ENCODE measurements around the gene KBTBD2. TPM values are rescaled to one million over a fixed set of nuclear protein-coding genes. Genes with fewer than 3 reads are reported as not detected.
A peak's percentile ranks its signal among the peaks of the same experiment; 100 is the strongest.
"Not testable (repeated sequence)": the region's sequence is repeated elsewhere in the genome, so short reads cannot be mapped to it uniquely, and the experiment has no call there.

KBTBD2 gene
- 10 to 100 TPM; 47.1 to 66.1 (median 60.6) TPM for polyA plus RNA-seq (ENCODE audit: insufficient read length in 4 of 4)

GRCh38 chr7:32891043-32891799, at the start of gene KBTBD2:
Gene KBTBD2 (minus strand): TSS chr7:32891760. CDS start chr7:32879604, 12,156 bp downstream.
- DNase-seq (ENCODE audit: low read depth in 4 of 4, low spot score in 3 of 4) = peak; percentile 53 to 78 (median 72)

DNA sequence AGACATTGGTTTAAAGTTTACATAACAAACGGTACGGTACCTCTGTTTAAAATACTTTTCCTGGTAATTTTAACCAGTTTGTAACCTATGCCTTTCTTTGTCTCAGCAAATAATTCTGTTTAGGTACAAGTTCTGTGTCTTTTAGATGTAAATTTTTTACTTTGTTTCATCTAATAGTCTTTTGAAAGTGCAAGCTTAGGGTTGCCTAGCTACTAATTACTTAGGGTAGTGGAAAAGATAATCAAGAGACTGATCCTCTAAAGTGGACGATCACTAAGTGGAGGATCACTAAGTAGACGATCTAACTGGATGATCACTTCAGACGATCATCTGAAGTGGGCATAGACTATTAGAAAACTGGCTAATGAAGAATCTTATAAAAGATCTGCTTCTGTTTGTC, 49.6 kb upstream of the KBTBD2 start:
- DNase-seq (ENCODE audit: low read depth in 4 of 4, low spot score in 3 of 4) = no peak

DNA sequence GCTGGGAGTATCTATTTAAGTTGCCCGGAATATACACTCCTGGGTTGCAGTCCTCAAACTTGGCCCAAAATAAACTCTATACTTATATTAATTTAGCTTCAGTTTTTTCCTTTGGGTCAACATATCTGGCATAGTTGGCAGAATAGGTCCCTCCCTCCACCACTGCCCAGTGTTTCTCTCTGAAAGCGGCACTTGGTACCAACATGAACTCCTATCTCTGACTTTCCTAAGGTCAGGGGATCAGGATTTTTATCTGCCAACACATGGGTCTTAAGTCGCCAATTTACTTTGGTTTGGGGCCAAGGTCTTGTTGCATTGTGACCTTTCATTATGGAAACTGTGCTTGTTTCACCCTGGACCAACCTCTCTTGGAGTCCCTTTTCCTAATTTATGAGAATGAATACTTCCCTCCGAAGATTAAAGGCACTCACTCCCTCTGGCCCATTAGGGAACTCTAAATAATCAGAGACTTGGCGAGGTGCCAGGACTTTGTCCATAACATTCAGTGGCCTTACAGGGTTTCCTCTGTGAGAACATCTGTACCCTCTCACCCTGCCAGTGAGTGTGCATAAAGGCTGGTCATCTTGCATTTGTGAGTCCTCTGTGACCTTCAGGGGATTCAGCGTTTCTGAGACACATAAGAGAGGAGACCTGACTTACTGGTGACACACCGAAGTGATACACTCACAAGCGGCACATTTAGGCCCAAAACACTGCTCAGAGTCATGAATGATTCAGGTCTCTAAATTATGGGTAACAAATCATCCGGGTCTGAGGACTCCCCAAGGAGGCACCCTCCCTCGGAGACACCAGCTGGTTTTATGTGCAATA, 46.0 kb upstream of the KBTBD2 start:
- peak in 3 of 4 donors; percentile 33 to 57 (median 34) for DNase-seq (ENCODE audit: low read depth in 4 of 4, low spot score in 3 of 4)

- DNase-seq (ENCODE audit: low read depth in 4 of 4, low spot score in 3 of 4) = no peak
These were observed 45.1 kb upstream of the KBTBD2 start for GRCh38 chr7:32936689-32937088.

GRCh38 chr7:32935558-32935957, 44.0 kb upstream of the KBTBD2 start:
- no peak for DNase-seq (ENCODE audit: low read depth in 4 of 4, low spot score in 3 of 4)

DNA sequence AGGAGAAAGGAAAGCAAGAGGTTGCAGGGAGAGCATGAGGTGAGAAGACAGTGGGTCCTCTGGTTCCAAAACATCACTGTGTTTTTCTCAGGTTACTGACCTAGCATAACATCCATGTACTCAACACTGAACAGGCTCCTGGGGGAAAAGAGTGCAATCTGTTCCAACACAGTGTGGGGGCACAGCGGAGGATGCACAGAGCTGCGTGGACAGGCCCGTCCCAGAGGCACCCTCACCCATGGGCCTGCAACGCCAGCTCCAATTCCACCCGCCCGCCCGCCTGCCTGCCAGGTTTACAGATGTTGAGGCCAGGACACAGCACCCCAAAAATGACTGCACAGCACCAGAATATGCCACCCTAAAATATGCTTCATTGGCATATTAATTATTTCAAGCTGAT, 38.8 kb upstream of the KBTBD2 start:
- no peak for DNase-seq (ENCODE audit: low read depth in 4 of 4, low spot score in 3 of 4)

DNA sequence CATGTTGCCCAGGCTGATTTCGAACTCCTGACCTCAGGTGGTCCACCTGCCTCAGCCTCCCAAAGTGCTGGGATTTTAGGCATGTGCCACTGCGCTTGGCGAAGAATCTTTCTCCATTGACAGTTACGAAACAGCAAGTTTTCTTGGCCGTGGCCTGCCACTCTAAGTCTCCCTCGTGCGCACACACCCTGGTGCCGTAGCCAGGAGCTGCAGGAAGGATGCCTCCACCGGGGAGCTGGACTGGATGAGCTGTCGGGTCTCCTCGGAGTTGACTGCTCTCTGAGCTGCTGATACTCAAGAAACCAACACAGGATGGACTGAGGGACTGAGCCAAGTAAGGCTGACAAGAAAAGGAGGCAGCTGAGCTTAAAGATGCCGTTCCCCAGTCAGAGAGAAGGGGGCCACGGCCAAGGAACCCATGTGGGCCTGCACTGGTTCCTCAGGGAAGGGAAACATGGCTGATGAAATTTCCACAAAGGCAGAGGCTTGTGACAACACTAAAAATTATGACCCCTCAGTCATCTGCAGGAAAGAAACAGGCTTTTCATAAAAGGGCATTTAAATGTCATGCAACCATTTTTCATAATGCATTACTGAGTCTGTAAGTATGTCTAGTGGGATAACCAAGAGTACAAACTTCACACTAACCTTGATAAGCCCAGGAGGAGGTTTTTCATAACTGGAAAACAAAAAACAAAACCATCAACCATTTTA, 38.0 kb upstream of the KBTBD2 start:
- DNase-seq (ENCODE audit: low read depth in 4 of 4, low spot score in 3 of 4) = no peak

- no peak for DNase-seq (ENCODE audit: low read depth in 4 of 4, low spot score in 3 of 4)
These were observed 37.3 kb upstream of the KBTBD2 start for GRCh38 chr7:32928785-32929298.

- DNase-seq (ENCODE audit: low read depth in 4 of 4, low spot score in 3 of 4) = no peak
These were observed 30.3 kb upstream of the KBTBD2 start for GRCh38 chr7:32921896-32922295.

GRCh38 chr7:32916994-32917393, 25.4 kb upstream of the KBTBD2 start:
- DNase-seq (ENCODE audit: low read depth in 4 of 4, low spot score in 3 of 4) = not testable (repeated sequence)

DNA sequence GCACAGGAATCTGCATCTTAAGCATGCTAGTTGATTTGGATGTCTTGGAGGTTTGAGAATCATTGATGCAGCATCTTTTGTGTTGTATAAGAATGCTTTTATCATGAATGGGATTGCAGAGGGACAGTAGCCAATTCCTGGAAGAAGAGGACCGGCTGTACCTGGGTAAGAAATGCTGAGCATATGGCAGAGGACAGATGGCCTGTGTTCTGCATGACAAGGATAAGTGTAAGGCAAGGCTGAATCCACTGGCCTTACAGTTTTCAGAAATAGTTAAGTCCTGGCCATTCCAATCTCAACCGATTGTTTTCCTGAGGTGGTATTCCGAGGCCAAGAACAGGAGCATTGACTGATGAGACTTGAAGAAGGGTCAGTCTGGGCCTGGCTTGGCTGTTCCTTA, 24.4 kb upstream of the KBTBD2 start:
- DNase-seq (ENCODE audit: low read depth in 4 of 4, low spot score in 3 of 4) = no peak

DNA sequence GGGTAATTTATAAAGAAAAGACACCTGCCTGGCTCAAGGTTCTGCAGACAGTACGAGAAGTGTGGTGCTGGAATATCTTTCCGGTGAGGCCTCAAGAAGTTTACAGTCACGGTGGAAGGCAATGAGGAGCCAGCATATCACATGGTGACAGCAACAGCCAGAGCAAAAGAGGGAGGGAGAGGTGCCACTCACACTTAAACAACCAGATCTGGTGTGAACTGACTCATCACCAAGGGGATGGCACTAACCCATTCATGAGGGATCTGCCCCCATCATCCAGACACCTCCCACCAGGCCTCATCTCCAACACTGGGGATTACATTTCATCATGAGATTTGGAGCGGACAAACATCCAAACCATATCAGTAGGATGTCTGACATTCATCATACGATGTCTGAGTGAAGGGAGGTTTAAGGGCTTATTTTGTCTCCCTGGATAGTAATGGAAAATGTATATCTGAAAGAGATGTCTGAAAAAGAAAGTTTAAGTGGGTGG, 23.5 kb upstream of the KBTBD2 start:
- no peak for DNase-seq (ENCODE audit: low read depth in 4 of 4, low spot score in 3 of 4)

- no peak for DNase-seq (ENCODE audit: low read depth in 4 of 4, low spot score in 3 of 4)
These were observed 22.6 kb upstream of the KBTBD2 start for GRCh38 chr7:32914184-32914583.

DNA sequence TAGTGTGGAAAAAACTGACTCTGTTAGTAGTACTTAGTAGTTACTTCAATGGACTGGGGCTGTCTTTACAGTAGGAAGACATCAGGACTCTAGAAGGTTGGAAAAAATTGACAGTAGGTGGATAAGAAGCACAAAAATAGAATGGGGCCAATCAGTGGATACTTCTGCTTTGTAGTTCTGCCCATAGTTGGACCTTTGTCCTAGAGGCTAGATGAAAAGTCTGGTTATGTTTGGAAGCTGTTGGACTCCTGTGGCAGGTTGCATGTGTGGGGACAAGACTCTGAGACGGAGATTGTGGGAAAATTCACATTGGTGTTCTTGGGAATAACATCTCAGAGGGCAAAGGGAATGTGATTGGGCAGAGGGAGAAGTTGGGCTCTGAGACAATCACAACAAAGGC, 18.6 kb upstream of the KBTBD2 start:
- no peak for DNase-seq (ENCODE audit: low read depth in 4 of 4, low spot score in 3 of 4)

GRCh38 chr7:32905175-32905662, 13.7 kb upstream of the KBTBD2 start:
- peak; percentile 28 to 44 (median 43) for DNase-seq (ENCODE audit: low read depth in 4 of 4, low spot score in 3 of 4)

GRCh38 chr7:32901629-32902028, 10.1 kb upstream of the KBTBD2 start:
- no peak for DNase-seq (ENCODE audit: low read depth in 4 of 4, low spot score in 3 of 4)

DNA sequence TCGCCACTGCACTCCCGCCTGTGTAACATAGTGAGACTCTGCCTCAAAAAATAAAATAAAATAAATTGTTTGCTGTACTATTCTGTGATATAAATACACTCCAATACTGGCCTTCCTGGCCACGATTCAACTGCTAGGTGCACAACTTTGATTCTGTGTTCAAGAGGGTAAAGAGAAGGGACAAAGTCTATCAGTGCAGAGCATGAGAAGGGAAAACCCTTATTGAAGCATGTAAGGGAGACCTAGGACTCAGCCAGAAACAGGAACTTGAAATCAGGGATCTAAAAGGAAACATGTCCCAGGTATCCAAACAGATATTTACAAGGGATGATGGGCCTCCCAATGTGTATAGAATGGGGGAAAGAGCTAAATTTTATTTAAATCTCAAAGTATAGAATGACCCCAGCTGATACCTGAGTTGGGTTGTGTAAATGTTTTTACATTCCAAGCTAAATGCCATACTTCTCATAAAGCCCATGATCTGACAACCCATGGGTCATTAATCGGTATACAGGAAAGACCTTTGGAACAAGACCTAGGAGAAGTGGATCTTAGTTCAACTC, 9.0 kb upstream of the KBTBD2 start:
- no peak for DNase-seq (ENCODE audit: low read depth in 4 of 4, low spot score in 3 of 4)

- DNase-seq (ENCODE audit: low read depth in 4 of 4, low spot score in 3 of 4) = not testable (repeated sequence)
These were observed 5.8 kb upstream of the KBTBD2 start for GRCh38 chr7:32897376-32897775.

DNA sequence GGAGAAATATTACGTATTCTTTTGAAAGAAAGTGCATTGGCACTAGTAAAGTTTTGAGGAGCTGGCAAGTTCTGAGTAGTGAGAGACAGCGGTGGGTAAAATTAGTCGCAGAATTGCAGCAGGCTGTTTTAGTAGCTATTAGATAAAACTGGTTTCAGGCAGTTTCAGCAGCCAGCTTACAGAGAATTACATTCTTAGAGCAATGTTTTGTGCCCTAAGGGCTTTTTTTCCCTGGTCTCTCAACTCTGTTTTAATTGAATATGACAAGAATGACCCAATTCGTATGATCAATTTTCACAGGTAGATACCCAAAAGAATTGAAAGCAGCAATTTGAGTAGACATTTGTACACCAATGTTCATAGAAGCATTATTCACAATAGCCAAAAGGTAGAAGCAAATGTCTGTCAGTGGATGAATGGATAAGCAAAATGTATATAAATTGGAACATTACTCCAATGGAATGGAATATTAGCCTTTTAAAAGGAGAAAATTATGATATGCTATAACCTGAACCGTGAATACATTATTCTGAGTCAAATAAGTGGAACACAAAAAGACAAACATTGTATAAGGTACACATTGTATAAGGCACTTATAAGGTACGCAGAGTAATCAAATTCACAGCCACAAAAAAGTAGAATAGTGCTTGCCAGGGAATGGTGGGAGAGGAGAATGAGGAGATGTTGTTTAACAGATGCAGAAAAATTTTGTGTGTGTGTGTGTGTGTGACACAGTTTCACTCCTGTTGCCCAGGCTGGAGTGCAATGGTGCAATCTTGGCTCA, 5.2 kb upstream of the KBTBD2 start:
- DNase-seq (ENCODE audit: low read depth in 4 of 4, low spot score in 3 of 4) = no peak
